H1 (cell line): ENCODE measurements around the gene SH3RF3. TPM values are rescaled to one million over a fixed set of nuclear protein-coding genes. Genes with fewer than 3 reads are reported as not detected.

Experiments used
- RNF2 ChIP-seq: fragments of 200-900, 300-1000 bp; sonication (generic); IDR thresholded peaks from 2 replicates; pipeline ENCODE4 v1.7.1; 2016; ENCODE audit warnings: borderline replicate concordance, low read depth, mild to moderate bottlenecking, antibody characterized with exemption, low read length; ENCODE audit not compliant: poor library complexity, severe bottlenecking; ENCODE audit errors: missing control alignments
- polyA plus RNA-seq, 7 experiments: library from polyadenylated mRNA; depleted of rRNA in 3 of 7; stranded (reverse) in 5 of 7; unstranded in 2 of 7; fragments of >200 nt in 5 of 7; fragments of 200-250 nt in 2 of 7; gene quantifications; 1 replicate in 5 of 7; 2 replicates in 1 of 7; 4 replicates in 1 of 7; pipeline versions ENCODE4 v1.2.1 to v1.2.3, GENCODE V29; 2011 to 2013; ENCODE audit warnings: missing spikeins in 2 of 7, mixed read lengths in 2 of 7
- total RNA-seq: library from RNA; stranded (reverse); fragmentation: NEBNext Ultra II Directional; extraction: Animal tissue kit (Norgen Biotek cat#: 25700); gene quantifications from 2 replicates; pipeline ENCODE4 v1.2.1, GENCODE V29; 2021

The SH3RF3 gene
- total and polyA plus RNA-seq, 2 of the 8 experiments (the other 6 are each of a cell fraction or from before 2014, with no cell fraction given), result 0.11 to 0.65 TPM

DNA sequence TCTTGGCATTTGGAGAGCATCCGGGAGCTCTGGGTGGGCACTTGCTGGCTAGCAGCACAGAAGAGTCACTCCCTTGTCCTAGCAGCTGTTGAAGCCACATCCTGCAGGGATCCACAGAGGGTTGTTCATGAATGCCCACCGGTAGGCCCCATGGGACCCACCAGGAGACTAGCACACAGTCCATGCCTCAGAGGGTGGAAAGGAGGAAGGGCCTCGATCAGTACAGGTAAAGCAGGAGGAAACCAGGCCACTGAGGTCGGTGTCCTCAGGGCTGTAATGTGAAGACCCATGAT, 279.0 kb downstream of the SH3RF3 start (continued):
- no peak for TF ChIP-seq RNF2
